NCI-H345 (cell line): Measurements from ENCODE around the gene GRID1.
"Not testable (repeated sequence)": the region's sequence is repeated elsewhere in the genome, so short reads cannot be mapped to it uniquely, and the experiment has no call there.

Source experiments
- DNase-seq: peaks from one replicate; lab custom pipeline; 2025; lab: John Stamatoyannopoulos, UW

Gene GRID1

GRCh38 chr10:86077871-86078638 lies 288.5 kb downstream of the GRID1 start:
- DNase-seq: no peak

- DNase-seq: no peak
Observed at GRCh38 chr10:86077271-86077670, 289.3 kb downstream of the GRID1 start.

GRCh38 chr10:86076497-86076896 lies 290.1 kb downstream of the GRID1 start:
- DNase-seq: not testable (repeated sequence)

- no peak for DNase-seq
Observed at GRCh38 chr10:86075512-86075911, 291.1 kb downstream of the GRID1 start.

GRCh38 chr10:86074294-86074693 lies 292.3 kb downstream of the GRID1 start:
- DNase-seq: no peak

GRCh38 chr10:86073199-86073977 lies 293.2 kb downstream of the GRID1 start:
- no peak for DNase-seq

- DNase-seq: no peak
Observed at GRCh38 chr10:86072413-86072812, 294.2 kb downstream of the GRID1 start.

GRCh38 chr10:86071758-86072157 lies 294.8 kb downstream of the GRID1 start:
- DNase-seq: no peak

- DNase-seq: no peak
Observed at GRCh38 chr10:86071145-86071544, 295.4 kb downstream of the GRID1 start.

GRCh38 chr10:86070278-86070677 lies 296.3 kb downstream of the GRID1 start:
- no peak for DNase-seq

- DNase-seq: no peak
Observed at GRCh38 chr10:86068231-86069054, 298.2 kb downstream of the GRID1 start.

GRCh38 chr10:86067436-86068050 lies 299.1 kb downstream of the GRID1 start:
- no peak for DNase-seq

- no peak for DNase-seq
Observed at GRCh38 chr10:86066696-86067095, 299.9 kb downstream of the GRID1 start.

- DNase-seq: no peak
Observed at GRCh38 chr10:86065711-86066251, 300.8 kb downstream of the GRID1 start.

- no peak for DNase-seq
Observed at GRCh38 chr10:86064931-86065662, 301.5 kb downstream of the GRID1 start.

GRCh38 chr10:86064219-86064618 lies 302.4 kb downstream of the GRID1 start:
- DNase-seq: no peak

- DNase-seq: no peak
Observed at GRCh38 chr10:86063341-86063740, 303.3 kb downstream of the GRID1 start.

- DNase-seq: no peak
Observed at GRCh38 chr10:86062647-86063145, 303.9 kb downstream of the GRID1 start.

- no peak for DNase-seq
Observed at GRCh38 chr10:86062198-86062550, 304.4 kb downstream of the GRID1 start.

- DNase-seq: no peak
Observed at GRCh38 chr10:86061278-86062197, 305.1 kb downstream of the GRID1 start.
